ENCODE results near the gene PI4K2B.

DNA sequence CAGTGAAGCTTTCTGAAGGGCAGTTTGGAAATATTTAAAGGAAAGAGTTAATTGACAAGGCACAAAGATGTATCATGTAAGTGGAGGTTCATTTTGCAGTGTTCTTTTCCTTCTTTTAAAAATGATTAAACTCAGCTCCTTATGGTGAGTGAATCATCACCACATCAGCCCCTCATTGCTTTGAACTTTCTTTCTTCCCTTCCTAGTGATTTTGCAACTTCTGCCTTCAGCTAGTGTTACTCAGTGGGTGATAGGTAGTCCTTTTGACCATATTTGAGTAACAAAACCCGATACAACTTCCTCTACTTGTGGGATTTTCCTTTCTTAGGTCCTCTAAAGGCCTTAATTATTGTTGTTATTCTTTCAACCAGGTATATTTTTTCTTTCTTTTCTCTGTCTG lies 86.9 kb downstream of the PI4K2B start:
- no peak for TF ChIP-seq EZH2 (IDR thresholded peaks at IDR 0.05)
- no peak for TF ChIP-seq POLR2AphosphoS5 (IDR thresholded peaks at IDR 0.05; ENCODE audit: borderline replicate concordance, low read depth, low read length)

All from SK-N-MC (cell line).